Erythroblast (primary cell): ENCODE data around the gene PIK3R6.
"Not testable (repeated sequence)": the region's sequence is repeated elsewhere in the genome, so short reads cannot be mapped to it uniquely, and the experiment has no call there.

Experiments
- DNase-seq, 2 experiments: peaks; one replicate each; lab custom pipeline; 2025; lab: John Stamatoyannopoulos, UW
- GATA1 ChIP-seq: IDR thresholded peaks from 2 replicates; pipeline ENCODE4 v1.6.1; 2011; ENCODE audit warnings: low read depth, mild to moderate bottlenecking, control low read depth, low read length, moderate library complexity
- POLR2A ChIP-seq: IDR thresholded peaks from 2 replicates; pipeline ENCODE4 v1.6.1; 2011; ENCODE audit warnings: mild to moderate bottlenecking, low read length

Gene PIK3R6

DNA sequence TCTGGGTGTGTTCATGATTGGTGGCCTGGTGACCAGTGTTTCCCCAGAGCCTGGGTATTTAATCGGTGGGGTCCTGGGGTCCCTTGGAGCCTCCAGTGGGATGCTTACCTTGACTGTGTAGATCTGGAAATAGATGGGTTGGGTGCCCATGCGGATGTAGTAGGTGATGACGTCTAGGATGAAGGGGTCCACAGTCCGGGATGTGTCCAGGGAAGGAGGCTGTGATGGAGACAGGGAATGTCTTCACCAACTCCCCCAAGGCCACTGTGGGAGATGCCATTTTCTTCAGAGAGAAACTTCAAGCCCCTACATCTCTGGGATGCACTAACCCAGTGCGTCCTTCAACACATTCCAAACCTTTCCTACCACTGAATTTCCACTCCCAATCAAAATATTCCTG lies 44.2 kb downstream of the PIK3R6 start:
- TF ChIP-seq POLR2A (no peak), GATA1 (no peak)
- DNase-seq: no peak

DNA sequence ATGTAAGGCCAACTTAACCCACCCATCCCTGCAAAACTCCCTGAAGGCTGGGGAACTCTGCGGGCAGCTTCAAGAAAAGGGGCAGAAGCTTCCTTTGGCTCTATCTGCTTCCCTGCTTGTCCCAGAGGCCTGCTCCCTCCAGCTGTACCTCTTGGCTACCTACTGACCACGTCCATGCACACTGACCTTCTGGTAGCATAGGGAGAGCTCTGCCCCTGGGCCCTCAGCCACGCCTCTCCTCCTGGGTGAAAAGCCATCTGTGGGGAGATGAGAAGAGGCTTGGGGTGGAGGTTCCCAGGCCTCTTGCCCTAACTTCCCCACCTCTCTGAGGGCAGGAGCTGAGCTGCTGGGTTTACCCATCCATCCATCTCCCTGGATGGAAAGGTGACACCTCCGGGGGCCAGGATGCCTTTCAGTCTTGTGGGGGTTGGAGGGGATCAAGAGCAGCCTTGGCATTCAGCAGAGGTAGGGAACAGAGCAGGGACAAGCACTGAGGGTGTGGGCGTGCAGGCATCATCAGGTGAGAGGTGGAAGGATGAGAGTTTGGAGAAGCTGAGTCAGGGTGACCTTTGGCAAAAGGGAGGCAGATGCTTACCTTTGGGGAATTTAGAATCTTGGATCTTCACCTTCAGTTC lies 45.0 kb downstream of the PIK3R6 start:
- no peak for DNase-seq
- no peak for TF ChIP-seq GATA1
- no peak for TF ChIP-seq POLR2A

DNA sequence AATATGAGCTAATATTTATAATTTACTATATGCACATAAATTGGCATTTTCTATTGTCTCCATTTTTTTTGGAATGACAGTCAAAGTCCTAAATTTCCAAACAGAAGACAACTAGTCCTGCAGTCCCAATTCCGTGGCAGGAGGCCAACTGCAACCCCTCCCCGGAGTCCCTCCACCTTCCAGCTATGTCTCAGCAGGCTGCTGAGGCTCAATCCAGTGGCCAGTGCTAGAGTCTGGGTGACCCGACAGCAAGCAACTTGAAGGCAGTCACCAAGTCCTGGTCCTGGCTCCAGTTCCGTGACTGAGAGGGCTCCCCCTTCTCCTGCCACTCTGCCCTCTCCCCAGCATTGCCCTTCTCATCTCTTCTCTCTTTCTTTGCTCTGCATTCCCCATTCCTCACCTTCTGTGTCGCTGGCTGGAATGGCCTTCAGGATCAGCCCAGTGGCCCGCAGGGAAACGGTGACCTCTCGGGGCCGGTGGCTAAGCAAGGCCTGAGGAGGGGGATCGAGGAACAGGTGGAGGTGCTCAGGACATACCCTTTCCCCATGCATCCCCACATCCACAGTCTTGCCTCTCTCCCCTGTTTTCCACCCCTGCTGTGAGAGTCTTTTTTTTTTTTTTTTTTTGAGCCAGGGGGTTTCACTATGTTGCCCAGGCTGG lies 45.9 kb downstream of the PIK3R6 start:
- TF ChIP-seq POLR2A (no peak), GATA1 (no peak)
- DNase-seq: no peak

DNA sequence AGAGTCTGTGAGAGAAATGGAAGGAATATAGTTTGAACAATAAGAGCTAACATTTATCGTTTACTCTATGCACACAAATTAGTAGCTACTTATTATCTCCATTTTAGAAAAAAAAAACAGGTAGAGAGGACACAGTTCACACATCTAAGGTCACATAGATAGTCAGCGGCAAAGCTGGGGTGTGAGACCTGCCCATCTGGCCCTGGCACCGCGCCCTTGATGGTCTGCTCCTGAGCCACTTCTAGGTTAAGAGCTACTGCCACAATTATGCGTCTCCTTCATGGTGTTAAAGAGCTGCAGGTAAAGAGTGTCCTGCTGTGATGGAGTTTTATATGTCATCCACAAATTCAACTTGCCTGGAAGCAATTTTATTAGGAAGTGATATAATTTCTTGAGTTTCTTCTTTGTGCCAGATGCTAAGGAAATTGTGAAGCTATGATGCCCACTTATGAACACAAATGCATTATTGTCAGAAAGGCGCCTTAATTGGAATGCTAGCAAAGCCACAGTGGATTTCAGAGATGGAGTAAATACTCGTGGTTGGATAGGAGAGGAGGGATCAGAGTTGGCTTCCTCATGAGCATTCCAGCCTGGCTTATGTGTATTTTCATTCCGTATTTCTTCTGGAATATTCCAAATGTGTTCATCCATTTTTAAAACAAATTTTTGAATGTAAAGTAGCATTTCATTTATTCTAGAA lies 47.0 kb downstream of the PIK3R6 start:
- no peak for DNase-seq
- no peak for TF ChIP-seq POLR2A
- no peak for TF ChIP-seq GATA1

DNA sequence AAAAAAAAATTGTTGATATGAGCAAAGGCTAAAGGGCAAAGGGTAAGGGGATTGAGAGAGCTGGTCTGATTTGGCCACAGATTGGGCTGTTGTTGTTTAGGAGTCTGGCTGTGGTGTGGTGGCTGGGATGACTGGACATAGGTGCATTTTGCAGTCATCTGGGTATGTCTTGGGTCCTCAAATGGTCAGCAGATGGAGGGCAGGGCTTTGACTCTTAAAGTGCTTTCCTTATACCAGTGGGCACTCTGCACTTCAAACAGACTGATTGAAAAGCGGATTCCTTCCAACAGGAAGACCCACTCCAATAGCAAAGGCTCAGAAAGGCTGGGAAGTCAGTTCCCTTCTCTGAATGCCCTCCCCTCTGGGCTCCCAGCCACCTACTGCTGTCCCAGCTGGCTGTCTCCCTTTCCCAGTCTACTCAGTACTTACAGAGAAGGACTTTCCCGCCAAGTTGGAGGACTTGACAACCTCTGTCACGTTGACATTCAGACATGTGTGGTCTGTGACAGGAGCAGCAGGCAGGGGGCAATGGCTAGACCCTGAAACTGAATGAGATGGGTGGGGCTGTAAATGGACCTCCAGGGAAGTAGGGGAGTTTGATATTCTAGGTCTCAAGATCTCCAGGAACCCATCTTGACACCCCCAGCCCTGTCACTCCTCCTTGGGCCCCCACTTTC lies 48.7 kb downstream of the PIK3R6 start:
- TF ChIP-seq GATA1 (no peak), POLR2A (no peak)
- no peak for DNase-seq

GRCh38 chr17:8818047-8818446 lies 49.4 kb downstream of the PIK3R6 start:
- TF ChIP-seq GATA1: no peak
- TF ChIP-seq POLR2A: no peak
- DNase-seq: no peak

GRCh38 chr17:8806926-8807550 lies 60.4 kb downstream of the PIK3R6 start:
- TF ChIP-seq GATA1 (no peak), POLR2A (no peak)
- DNase-seq: no peak

GRCh38 chr17:8806253-8806925 lies 61.1 kb downstream of the PIK3R6 start:
- no peak for TF ChIP-seq GATA1
- no peak for DNase-seq

DNA sequence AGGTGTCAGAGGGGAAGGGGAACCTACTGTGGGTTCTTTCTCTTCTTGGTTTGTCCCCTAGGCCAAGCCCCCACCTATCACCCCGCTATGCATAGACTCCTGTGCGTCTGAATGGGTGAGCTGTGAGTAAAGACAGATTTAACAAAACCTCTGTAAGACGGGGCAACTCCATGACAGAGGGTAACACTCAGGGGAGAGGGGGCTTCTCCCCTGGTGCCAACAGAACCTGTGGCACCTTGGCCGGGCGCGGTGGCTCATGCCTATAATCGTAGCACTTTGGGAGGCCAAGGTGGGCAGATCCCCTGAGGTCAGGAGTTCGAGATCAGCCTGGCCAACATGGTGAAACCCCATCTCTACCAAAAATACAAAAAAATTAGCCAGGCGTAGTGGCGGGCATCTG lies 62.1 kb downstream of the PIK3R6 start:
- not testable (repeated sequence) for DNase-seq

DNA sequence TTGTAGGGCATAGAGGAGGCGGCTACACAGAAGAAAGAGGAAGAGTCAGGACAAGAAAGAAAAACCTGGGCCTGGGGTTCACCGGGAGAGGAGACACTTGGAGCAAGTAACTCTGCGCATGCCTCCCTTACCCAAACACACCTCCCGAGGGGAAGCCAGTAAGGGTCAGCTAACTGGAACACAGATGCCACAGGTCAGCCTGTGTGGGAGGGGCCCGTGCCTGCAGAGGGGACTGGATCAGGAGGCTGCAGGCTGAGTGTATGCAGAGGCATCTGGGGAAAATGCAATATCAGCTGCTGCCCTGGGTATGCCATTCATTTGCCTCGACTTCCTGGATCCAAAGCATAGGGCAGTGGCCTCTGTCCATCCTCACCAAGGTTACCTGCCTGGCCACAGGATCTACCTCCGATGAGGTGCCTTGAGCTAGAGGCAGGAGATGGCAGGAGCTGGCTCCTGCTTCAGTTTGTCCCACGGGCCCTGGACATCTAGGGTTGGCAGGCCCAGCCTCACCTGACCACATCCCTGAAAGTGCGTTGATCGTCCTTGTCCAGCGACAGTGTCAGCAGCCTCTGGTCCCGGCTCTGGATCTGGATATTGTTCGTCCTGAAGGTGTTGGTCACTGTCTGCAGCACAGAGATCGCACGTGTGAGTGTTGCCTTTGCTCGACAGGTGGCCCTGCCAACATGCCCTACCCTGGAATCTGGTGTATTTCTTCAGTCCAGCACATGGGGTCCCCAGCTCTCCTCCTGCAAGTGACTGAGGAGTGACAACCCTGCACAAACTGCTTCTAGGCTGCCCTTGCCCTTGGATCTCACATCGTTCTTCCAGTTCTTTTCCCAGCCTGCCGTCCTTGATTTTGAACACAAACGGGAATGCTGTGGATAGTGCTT lies 63.7 kb downstream of the PIK3R6 start:
- no peak for DNase-seq
- no peak for TF ChIP-seq POLR2A
- TF ChIP-seq GATA1: no peak

DNA sequence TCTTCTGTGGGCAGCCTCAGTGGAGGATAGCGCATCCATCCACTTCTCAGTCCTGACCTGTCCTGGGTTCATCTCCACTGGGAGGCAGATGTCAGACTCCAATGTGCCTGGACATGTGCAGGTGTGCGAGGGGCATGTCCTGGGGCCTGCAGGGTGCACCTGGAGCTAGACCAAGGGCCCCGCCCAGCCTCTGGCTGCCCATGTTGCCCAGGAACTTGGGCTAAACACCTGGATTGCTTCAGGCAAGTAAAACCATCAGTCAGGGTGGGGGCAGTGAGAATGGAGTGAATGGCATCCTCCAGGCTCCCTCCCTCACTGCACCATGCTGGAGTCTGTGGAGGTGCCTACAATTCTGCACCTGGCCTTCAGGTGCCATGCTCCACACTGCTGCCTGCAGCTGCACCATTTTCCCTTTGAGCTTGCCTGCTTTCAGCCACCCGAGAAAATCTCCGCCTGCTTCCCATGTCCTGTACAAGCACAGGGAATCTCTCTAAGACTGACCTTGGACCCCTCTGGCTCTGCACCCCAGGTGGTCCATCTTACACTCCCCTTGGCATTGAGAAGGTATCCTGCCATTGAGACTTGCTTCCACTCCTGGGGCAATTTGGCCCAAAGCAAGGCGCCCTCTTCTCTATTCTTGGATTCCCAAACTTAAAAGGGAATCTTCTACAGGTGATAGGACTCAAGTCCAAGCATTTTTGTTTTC lies 66.2 kb downstream of the PIK3R6 start:
- no peak for DNase-seq
- TF ChIP-seq POLR2A (no peak), GATA1 (no peak)

GRCh38 chr17:8800656-8801055 lies 66.8 kb downstream of the PIK3R6 start:
- DNase-seq: no peak
- TF ChIP-seq GATA1 (no peak), POLR2A (no peak)
